SK-N-DZ (cell line): ENCODE data around the gene TEKT2. TPM values are rescaled to one million over a fixed set of nuclear protein-coding genes. Genes with fewer than 3 reads are reported as not detected.

Source experiments
- DNase-seq: peaks from one replicate; pipeline ENCODE4 v3.0.0-alpha.2; 2015; ENCODE audit warnings: low spot score
- polyA plus RNA-seq, 2 experiments: library from polyadenylated mRNA; depleted of rRNA; stranded (reverse); fragments of >200 nt; gene quantifications; 2 replicates each; pipeline ENCODE4 v1.2.3, GENCODE V29; 2014

Gene TEKT2, protein sequence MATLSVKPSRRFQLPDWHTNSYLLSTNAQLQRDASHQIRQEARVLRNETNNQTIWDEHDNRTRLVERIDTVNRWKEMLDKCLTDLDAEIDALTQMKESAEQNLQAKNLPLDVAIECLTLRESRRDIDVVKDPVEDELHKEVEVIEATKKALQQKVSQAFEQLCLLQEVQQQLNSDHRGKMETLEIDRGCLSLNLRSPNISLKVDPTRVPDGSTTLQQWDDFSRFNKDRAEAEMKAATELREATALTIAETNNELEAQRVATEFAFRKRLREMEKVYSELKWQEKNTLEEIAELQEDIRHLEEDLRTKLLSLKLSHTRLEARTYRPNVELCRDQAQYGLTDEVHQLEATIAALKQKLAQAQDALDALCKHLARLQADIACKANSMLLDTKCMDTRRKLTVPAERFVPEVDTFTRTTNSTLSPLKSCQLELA
- 0.38 and 1.5 TPM in 2 replicates for polyA plus RNA-seq (2014; cell fraction: cytosol; rRNA removed)
- 2.4 and 7.1 TPM in 2 replicates for polyA plus RNA-seq (2014; cell fraction: nucleus; rRNA removed)

GRCh38 chr1:36083635-36084496 lies at the start of gene TEKT2:
Gene TEKT2, plus strand, starts transcription at chr1:36084094. Its CDS starts 828 bp downstream, at chr1:36084922.
- DNase-seq: peak; percentile 64

DNA sequence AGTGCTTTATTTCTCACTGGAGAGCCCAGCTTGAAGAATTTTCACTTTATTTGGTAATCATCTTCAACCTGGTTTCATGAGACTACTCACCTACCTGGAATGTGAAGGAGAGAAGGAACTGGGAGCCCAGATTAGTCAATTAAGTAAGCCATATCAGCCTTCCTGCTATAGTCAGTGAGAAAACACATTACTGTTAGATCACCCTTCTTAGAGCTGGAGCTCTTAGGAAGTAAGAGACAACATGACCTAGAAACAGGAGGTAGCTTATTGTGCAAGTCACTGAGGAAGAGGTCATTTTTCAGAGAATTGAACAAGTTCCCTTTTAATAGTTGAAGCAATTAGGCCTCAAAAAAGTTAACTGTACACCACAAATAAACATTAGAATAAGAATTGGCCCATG lies 49.2 kb upstream of the TEKT2 start:
- DNase-seq: no peak

DNA sequence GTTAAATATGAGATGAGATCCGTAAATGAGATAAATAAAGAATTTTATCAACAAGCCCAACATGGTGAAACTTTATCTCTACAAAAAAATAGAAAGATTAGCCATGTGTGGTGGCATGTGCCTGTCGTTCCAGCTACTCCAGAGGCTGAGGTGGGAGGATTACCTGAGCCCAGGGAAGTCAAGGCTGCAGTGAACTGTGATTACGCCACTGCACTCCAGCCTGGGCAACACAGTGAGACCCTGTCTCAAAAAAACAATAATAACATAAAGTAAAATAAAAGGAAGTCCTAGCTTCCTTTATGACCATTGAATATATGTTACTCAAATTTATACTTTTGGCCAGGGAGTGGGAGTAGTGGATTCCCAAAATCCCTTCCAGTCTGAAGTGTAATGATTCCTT lies 48.7 kb upstream of the TEKT2 start:
- DNase-seq: no peak

DNA sequence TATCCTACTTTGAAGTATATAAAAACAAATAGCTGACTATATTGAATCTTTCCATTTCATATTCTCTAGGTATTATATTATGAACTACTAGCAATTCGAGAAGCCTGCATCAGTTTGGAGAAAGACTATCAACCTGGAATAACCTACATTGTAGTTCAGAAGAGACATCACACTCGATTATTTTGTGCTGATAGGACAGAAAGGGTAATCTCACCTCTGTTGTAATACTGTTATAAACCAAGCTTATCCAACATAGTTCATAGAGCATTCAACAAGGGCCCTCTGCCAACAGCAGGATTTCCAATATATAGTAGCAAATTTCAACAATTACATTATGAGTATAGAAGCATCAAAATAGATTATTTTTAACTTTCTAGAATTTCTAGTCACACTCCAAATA lies 43.7 kb upstream of the TEKT2 start:
- no peak for DNase-seq

DNA sequence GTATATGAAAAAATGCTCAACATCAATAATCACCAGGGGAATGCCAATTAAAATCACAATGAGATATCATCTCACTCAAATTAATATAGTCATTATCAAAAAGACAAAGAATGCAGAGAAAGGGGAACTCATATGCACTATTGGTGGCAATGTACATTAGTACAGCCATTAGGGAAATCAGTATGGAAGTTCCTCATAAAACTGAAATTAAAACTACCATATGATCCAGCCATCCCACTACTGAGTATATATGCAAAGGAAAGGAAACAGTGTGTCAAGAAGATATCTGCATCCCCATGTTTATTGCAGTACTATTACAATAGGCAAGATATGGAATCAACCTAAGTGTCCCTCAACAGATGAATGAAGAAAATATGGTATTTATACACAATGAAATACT lies 32.1 kb upstream of the TEKT2 start:
- no peak for DNase-seq

GRCh38 chr1:36053978-36054377 lies 29.9 kb upstream of the TEKT2 start:
- no peak for DNase-seq

- DNase-seq: no peak
Observed at GRCh38 chr1:36055706-36056105, 28.2 kb upstream of the TEKT2 start.

- no peak for DNase-seq
Observed at GRCh38 chr1:36062315-36062714, 21.6 kb upstream of the TEKT2 start.

DNA sequence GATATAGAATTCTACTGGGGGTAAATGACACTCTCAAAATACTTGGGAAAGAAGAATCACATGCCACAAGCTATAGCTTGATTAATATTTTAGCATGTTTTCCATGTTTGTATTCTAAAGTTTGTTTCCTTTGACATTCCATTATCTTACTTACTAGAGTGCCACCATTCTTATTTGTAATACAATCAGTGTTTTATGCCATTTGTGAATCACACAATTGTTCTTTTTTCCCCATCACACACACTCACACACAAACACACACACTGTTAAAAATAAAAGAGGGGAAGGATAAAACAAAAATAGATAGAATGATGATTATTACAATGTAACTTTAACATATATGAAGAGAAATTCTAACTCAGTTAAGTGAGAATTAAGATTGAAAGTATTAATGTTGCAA lies 16.0 kb upstream of the TEKT2 start:
- no peak for DNase-seq

DNA sequence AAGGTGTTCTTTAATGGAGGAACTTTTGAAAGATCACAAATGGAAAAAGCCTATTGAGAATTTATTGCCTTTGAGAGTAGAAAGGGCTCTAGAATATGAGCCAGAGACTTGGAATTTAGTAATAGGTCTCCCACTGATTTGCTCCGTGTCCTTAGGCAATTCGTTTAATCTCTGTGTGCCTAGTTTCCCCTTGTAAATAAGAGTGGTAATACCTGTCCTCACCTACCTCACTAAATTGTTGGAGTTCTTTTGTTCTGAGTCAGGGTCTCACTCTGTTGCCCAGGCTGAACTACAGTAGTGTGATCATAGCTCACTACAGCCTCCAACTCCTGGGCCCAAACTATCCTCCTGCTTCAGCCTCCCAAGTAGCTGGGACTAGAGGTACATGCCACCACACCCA lies 15.0 kb upstream of the TEKT2 start:
- DNase-seq: no peak

DNA sequence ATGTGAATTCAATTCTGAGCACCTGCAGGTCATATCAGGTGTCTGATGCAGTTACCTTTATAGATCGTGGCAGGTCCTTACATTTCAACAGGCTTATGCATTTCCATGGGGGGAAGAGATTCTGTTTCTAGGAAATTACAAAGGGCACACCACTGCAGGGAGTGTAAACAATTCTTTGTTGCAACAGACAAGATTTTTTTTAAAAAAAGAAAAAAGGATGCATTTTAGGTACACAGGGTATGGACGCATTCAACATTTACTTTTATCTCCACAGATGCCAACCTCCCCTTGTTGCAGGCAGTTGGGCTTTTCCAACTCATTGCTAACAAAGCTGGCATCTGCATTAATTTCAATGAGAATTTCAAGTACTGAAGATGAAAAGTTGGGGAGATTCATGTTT lies 13.5 kb upstream of the TEKT2 start:
- no peak for DNase-seq

GRCh38 chr1:36076979-36077573 lies 6.8 kb upstream of the TEKT2 start:
- DNase-seq: no peak

DNA sequence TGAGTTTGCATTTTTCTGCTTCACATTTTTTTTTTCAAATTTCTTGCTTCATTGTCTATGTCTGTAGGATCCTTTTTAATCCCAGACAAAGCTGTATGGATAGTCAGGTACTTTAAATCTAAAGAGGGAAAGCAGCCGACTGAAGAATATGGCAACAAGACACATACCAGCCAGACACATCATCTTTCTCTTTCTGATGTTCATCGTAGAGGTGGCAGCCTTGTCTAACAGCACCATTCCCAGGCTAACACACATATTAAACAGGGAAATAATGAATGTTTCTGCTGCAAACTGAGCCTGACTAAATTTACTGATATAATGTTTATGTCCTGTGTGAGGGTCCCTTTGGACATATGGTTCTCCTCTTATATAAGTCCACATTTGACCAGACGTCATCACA lies 3.7 kb upstream of the TEKT2 start:
- DNase-seq: no peak

DNA sequence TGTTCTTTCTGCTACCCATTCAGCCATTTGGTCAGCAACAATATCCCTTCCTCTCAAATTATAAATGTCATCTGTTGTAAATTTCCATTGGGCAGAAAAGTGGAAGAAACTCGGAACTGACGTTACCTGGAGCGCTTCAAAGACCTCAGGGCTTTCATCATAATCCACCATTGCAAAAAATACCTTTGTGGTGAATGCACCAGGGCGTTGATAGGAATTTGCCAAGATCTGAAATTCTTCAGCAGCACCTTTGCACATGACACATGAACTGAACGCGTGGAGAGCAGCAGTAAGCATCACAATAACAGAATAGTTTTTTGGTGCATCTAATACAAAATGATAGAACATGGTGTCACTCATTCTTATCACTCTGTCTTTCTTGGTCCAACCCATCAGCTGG lies 3.1 kb upstream of the TEKT2 start:
- DNase-seq: no peak

- DNase-seq: no peak
Observed at GRCh38 chr1:36081926-36082485, 1.9 kb upstream of the TEKT2 start.

- no peak for DNase-seq
Observed at GRCh38 chr1:36083219-36083618, 675 bp upstream of the TEKT2 start.

DNA sequence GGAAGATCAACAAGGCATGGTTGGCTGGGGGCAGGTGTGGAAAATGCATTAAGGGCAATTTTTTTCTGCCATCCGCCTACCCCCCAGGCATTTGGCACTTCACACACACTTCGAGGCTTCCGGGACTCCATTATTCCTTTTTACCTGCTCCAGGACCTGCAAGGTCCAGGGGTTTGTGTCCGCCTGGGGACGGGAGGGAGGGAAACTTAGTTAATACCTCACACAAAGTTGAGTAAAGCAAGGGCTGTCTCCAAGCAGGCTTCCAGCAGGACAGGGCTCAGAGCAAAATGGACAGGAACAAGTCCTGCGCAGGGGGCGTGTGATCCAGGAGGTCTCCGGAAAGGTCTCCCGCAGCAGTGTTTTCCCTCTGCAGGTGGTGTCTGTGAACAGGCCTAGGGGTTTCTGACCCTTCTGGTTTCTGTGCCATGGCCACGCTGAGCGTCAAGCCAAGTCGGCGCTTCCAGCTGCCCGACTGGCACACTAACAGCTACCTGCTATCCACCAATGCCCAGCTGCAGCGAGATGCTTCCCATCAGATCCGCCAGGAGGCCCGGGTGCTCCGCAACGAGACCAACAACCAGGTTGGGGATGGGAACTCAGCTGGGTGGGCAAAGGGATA lies 712 bp downstream of the TEKT2 start:
- no peak for DNase-seq

DNA sequence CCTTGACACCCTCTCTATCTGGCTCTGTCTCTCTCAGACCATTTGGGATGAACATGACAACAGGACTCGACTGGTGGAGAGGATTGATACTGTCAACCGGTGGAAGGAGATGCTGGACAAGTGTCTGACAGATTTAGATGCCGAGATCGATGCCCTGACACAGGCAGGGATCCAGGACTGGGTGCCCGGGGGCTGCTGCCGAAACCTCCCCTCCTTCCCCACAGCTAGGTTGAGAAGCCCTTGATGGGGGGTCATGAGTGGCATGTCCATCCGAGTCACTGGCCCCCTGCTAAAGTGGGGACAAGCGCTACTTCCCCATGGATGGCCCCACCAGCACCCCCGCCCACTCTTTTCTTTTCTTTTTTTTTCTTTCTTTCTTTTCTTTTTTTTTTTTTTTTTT lies 1.2 kb downstream of the TEKT2 start:
- DNase-seq: no peak

DNA sequence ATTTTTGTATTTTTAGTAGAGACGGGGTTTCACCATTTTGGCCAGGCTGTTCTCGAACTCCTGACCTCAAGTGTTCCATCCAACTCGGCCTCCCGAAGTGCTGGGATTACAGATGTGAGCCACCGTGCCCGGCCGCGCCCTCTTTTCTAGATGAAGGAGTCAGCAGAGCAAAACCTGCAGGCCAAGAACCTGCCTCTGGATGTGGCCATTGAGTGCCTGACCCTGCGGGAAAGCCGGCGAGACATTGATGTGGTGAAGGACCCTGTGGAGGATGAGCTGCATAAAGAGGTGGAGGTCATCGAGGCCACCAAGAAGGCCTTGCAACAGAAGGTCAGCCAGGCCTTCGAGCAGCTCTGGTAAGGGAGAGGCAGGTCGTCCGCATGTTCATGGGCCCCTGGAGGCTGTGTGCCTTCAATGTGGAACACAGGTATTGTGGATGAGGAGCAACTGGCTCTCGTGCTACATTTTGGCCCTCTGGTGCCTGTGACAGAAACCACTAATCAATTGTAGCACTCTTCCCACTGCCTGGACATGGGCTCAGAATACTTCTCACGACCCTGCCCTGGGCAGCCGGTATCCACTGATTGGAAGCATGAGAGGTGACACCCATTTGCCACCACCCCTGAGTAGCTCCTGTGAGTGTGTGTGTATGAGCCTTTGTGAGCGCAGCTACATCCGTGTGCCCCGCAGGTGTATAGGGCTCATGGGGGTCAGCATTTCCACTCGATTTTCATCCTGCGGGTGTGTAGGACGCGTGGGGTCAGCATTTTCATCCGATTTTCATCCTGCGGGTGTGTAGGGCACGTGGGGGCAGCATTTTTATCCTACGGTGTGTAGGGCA lies 2.0 kb downstream of the TEKT2 start:
- no peak for DNase-seq

DNA sequence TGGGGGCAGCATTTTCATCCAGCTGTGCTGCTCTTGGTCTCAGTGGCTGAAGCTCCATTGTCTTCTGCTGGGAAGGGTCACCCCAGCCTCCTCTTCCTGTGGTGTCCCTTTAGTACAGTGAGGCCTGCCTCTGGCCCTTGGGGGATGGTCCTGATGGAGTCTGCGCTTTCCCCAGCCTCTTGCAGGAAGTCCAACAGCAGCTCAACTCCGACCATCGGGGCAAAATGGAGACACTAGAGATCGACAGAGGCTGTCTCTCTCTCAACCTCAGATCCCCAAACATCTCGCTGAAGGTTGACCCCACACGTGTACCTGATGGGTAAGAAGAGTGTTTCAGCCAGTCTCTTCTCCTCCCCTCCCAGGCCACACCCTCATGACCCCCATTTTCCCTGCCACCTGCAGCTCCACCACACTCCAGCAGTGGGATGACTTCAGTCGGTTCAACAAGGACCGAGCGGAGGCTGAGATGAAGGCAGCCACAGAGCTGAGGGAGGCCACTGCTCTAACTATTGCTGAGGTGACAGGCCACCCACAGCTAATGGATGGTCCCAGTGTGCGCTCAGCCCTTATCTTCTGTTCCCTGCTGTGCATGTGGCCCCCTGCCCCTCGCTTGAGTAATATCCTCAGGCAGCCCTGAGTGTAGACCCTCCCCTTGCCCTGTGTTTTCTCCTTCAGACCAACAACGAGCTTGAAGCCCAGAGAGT lies 2.8 kb downstream of the TEKT2 start:
- DNase-seq: no peak
